HCT116 (cell line): Measurements from ENCODE around the gene CLEC16A. TPM values are rescaled to one million over a fixed set of nuclear protein-coding genes. Genes with fewer than 3 reads are reported as not detected.

Experiments
- ATAC-seq: fragments of 200-7000 bp; cut with Tn5 transposase; 2 replicates; pipeline ENCODE4 v1.9.1; 2020; ENCODE audit warnings: mild to moderate bottlenecking, moderate library complexity
- BruUV-seq: library from RNA; stranded (reverse); fragments of 400-500 nt; replicated peaks from 2 replicates; lab custom pipeline; 2021; lab: Mats Ljungman, UMichigan
- CTCF ChIA-PET: fragments of 300-600 bp; sonication (Branson Sonifier 250); formaldehyde crosslinking; loops from one replicate; lab custom pipeline; 2021; ENCODE audit warnings: antibody characterized with exemption; lab: Charles Lee
- POLR2A ChIA-PET: fragments of 300-600, 350-600 bp; sonication (Branson Sonifier 250); formaldehyde crosslinking; loops from one replicate; lab custom pipeline; 2021; ENCODE audit warnings: antibody characterized with exemption; lab: Charles Lee
- RAD21 ChIA-PET, 2 experiments: fragments of 300-600 bp; sonication (Branson Sonifier 250); formaldehyde crosslinking; loops; one replicate each; lab custom pipeline; 2023; ENCODE audit warnings: low total read pairs in 2 of 2; ENCODE audit not compliant: uncharacterized antibody in 2 of 2, unreplicated experiment in 2 of 2, low non-redundant PET in 1 of 2; lab: Charles Lee
- DNase-seq: peaks from one replicate; pipeline ENCODE4 v3.0.0-alpha.2; 2010; ENCODE audit warnings: low read depth, low spot score
- H2AFZ ChIP-seq: fragments of 200-600 bp; shearing (Covaris generic), sonication (generic); 2 replicates; pipeline ENCODE4 v1.6.1; 2017; ENCODE audit warnings: low read depth, mixed run types, mixed read lengths, antibody characterized with exemption, low read length; ENCODE audit not compliant: poor library complexity, severe bottlenecking
- H3K27ac ChIP-seq: 2 replicates; pipeline ENCODE4 v1.5.1; 2012; ENCODE audit warnings: low read depth, low read length
- H3K27me3 ChIP-seq: fragments of 200-600 bp; sonication (generic); 2 replicates; pipeline ENCODE4 v1.6.1; 2016; ENCODE audit warnings: mixed run types, low read length, mixed read lengths; ENCODE audit not compliant: insufficient read depth
- H3K36me3 ChIP-seq, 2 experiments: fragments of 200-500 bp in 1 of 2; fragments of 200-600 bp in 1 of 2; sonication (Bioruptor generic) in 1 of 2; sonication (generic) in 1 of 2; 2 replicates each; pipeline versions ENCODE4 v1.5.1 to v1.6.1; 2014 to 2016; ENCODE audit warnings: low read length in 2 of 2, inconsistent platforms in 1 of 2, mixed read lengths in 1 of 2, mixed run types in 1 of 2; ENCODE audit not compliant: insufficient read depth in 2 of 2, control insufficient read depth in 1 of 2
- H3K4me1 ChIP-seq, 2 experiments: fragments of 200-600 bp in 1 of 2; sonication (generic) in 1 of 2; 2 replicates each; pipeline versions ENCODE4 v1.5.1 to v1.6.1; 2012 to 2017; ENCODE audit warnings: low read length in 2 of 2, inconsistent platforms in 1 of 2, mild to moderate bottlenecking in 1 of 2, mixed read lengths in 1 of 2, mixed run types in 1 of 2, moderate library complexity in 1 of 2; ENCODE audit not compliant: insufficient read depth in 2 of 2, control insufficient read depth in 1 of 2
- H3K4me2 ChIP-seq: fragments of 200-600 bp; sonication (generic); 2 replicates; pipeline ENCODE4 v1.6.1; 2017; ENCODE audit warnings: mixed run types, low read length, mixed read lengths
- H3K4me3 ChIP-seq, 2 experiments: fragments of 200-600 bp in 1 of 2; sonication (generic) in 1 of 2; replicated peaks in 1 of 2; 2 replicates each; pipeline ENCODE4 v1.5.1; 2011 to 2016; ENCODE audit warnings: low read length in 2 of 2, control low read depth in 1 of 2, low read depth in 1 of 2, mild to moderate bottlenecking in 1 of 2, mixed read lengths in 1 of 2, mixed run types in 1 of 2
- H3K79me2 ChIP-seq: fragments of 200-600 bp; sonication (generic); 2 replicates; pipeline ENCODE4 v1.6.1; 2017; ENCODE audit warnings: mild to moderate bottlenecking, mixed run types, low read length, moderate library complexity, mixed read lengths; ENCODE audit not compliant: insufficient read depth
- H3K9ac ChIP-seq: fragments of 200-600 bp; sonication (generic); 2 replicates; pipeline ENCODE4 v1.6.1; 2016; ENCODE audit warnings: low read length, mixed read lengths
- H3K9me2 ChIP-seq: fragments of 200-600 bp; sonication (generic), shearing (Covaris generic); 2 replicates; pipeline ENCODE4 v1.6.1; 2017; ENCODE audit warnings: mixed run types, mild to moderate bottlenecking, moderate library complexity; ENCODE audit not compliant: insufficient read depth
- H3K9me3 ChIP-seq, 2 experiments: fragments of 200-500 bp in 1 of 2; fragments of 200-600 bp in 1 of 2; sonication (Bioruptor generic) in 1 of 2; sonication (generic) in 1 of 2; 2 replicates each; pipeline ENCODE4 v1.6.1; 2014 to 2017; ENCODE audit warnings: low read length in 2 of 2, mixed read lengths in 2 of 2, inconsistent platforms in 1 of 2, low read depth in 1 of 2, mild to moderate bottlenecking in 1 of 2, mixed run types in 1 of 2, moderate library complexity in 1 of 2; ENCODE audit not compliant: control insufficient read depth in 1 of 2, insufficient read depth in 1 of 2
- H4K20me1 ChIP-seq: fragments of 200-600 bp; sonication (generic), shearing (Covaris generic); 2 replicates; pipeline ENCODE4 v1.6.1; 2017; ENCODE audit warnings: mixed run types, mild to moderate bottlenecking, moderate library complexity; ENCODE audit not compliant: insufficient read depth
- CEBPB ChIP-seq: IDR thresholded peaks from 2 replicates; pipeline ENCODE4 v1.6.1; 2012; ENCODE audit warnings: low read depth
- EGR1 ChIP-seq: IDR thresholded peaks from 2 replicates; pipeline ENCODE4 v1.6.1; 2012; ENCODE audit warnings: low read depth
- ELF1 ChIP-seq: IDR thresholded peaks from 2 replicates; pipeline ENCODE4 v1.6.1; 2012; ENCODE audit warnings: low read depth, borderline replicate concordance
- EZH2phosphoT487 ChIP-seq: fragments of 200-600 bp; IDR thresholded peaks from 2 replicates; pipeline ENCODE4 v1.6.1; 2018; ENCODE audit warnings: antibody characterized with exemption, borderline replicate concordance
- JUND ChIP-seq: IDR thresholded peaks from 2 replicates; pipeline ENCODE4 v1.6.1; 2012
- POLR2A ChIP-seq: IDR thresholded peaks from 2 replicates; pipeline ENCODE4 v1.7.0; 2011; ENCODE audit warnings: borderline replicate concordance; ENCODE audit not compliant: insufficient read depth, insufficient read length; ENCODE audit errors: extremely low read depth
- POLR2AphosphoS5 ChIP-seq: IDR thresholded peaks from 2 replicates; pipeline ENCODE4 v1.6.1; 2011; ENCODE audit warnings: mild to moderate bottlenecking, low read depth, low read length, moderate library complexity
- SIN3A ChIP-seq: IDR thresholded peaks from 2 replicates; pipeline ENCODE4 v1.6.1; 2012; ENCODE audit warnings: low read depth
- TCF7L2 ChIP-seq: IDR thresholded peaks from 2 replicates; pipeline ENCODE4 v1.7.0; 2011; ENCODE audit warnings: borderline replicate concordance, inconsistent platforms; ENCODE audit not compliant: insufficient read depth, insufficient read length; ENCODE audit errors: extremely low read depth
- intact Hi-C: fragments of 100-400 bp; cut with micrococcal nuclease; formaldehyde crosslinking; loops from 2 replicates; pipeline ENCODE4 v1.10.0; 2022
- total RNA-seq: library from RNA; stranded (reverse); gene quantifications from one replicate; pipeline ENCODE4 v1.2.1, GENCODE V29; 2021; ENCODE audit not compliant: unreplicated experiment
- TF ChIP-seq, protein P1 (sequence below), 3 experiments: fragments of 200-600 bp in 1 of 3; sonication (generic) in 1 of 3; IDR thresholded peaks in 2 of 3; conservative IDR thresholded peaks in 1 of 3; 2 replicates each; pipeline ENCODE4 v1.5.1; 2012 to 2017; ENCODE audit warnings: low read depth in 2 of 3, low read length in 2 of 3, antibody characterized with exemption in 1 of 3, borderline replicate concordance in 1 of 3, control low read depth in 1 of 3, mild to moderate bottlenecking in 1 of 3, mixed read lengths in 1 of 3, mixed run types in 1 of 3, moderate library complexity in 1 of 3; ENCODE audit not compliant: insufficient read depth in 1 of 3
- TF ChIP-seq, protein P2 (sequence below): IDR thresholded peaks from 2 replicates; pipeline ENCODE4 v1.6.1; 2012

The CLEC16A gene
- total RNA-seq, 1 experiment from 2014 or later = 18.0 TPM

GRCh38 chr16:10907757-10908045 lies 36.7 kb upstream of the CLEC16A start (continued):
- TF ChIP-seq, protein P1, sequence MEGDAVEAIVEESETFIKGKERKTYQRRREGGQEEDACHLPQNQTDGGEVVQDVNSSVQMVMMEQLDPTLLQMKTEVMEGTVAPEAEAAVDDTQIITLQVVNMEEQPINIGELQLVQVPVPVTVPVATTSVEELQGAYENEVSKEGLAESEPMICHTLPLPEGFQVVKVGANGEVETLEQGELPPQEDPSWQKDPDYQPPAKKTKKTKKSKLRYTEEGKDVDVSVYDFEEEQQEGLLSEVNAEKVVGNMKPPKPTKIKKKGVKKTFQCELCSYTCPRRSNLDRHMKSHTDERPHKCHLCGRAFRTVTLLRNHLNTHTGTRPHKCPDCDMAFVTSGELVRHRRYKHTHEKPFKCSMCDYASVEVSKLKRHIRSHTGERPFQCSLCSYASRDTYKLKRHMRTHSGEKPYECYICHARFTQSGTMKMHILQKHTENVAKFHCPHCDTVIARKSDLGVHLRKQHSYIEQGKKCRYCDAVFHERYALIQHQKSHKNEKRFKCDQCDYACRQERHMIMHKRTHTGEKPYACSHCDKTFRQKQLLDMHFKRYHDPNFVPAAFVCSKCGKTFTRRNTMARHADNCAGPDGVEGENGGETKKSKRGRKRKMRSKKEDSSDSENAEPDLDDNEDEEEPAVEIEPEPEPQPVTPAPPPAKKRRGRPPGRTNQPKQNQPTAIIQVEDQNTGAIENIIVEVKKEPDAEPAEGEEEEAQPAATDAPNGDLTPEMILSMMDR (IDR thresholded peaks at IDR 0.05 in 2 of 3, conservative IDR thresholded peaks at IDR 0.05 in 1 of 3; ENCODE audit: borderline replicate concordance in 1 of 3, insufficient read depth in 1 of 3, low read depth in 2 of 3, low read length in 2 of 3) = no peak
- TF ChIP-seq CEBPB = no peak
- TF ChIP-seq POLR2A = no peak
- no peak for TF ChIP-seq ELF1
- TF ChIP-seq JUND = no peak

GRCh38 chr16:10911267-10911666 lies 33.1 kb upstream of the CLEC16A start:
- Histone ChIP-seq H3K36me3 (no peaks in the 10 kb centered on the region), H2AFZ (no peak overlapping the region), H3K4me3 (no peak overlapping the region), H4K20me1 (no peaks in the 10 kb centered on the region), H3K27ac (no peak overlapping the region), H3K9me3 (no peaks in the 10 kb centered on the region), H3K4me1 (no peaks in the 10 kb centered on the region), H3K4me2 (no peak overlapping the region), H3K79me2 (no peaks in the 10 kb centered on the region), H3K27me3 (peaks cover 12% of the 10 kb centered on the region; the same call in 1 of the 2 replicates), H3K9me2 (no peaks in the 10 kb centered on the region), H3K9ac (no peak overlapping the region)
- CTCF ChIA-PET = interaction anchor here (2.5 kb wide), 1 partner anchor 8 kb away, joined by 10 read pairs; no protein-coding TSS in a partner anchor
- POLR2A ChIA-PET = no interaction called here
- TF ChIP-seq SIN3A = no peak
- TF ChIP-seq EGR1 = no peak
- intact Hi-C loops = loop anchor here (10.0 kb wide), 1 partner anchor 106 kb away; no protein-coding TSS in a partner anchor
- BruUV-seq = no TSS peak
- DNase-seq = no peak
- ATAC-seq = no peak
- RAD21 ChIA-PET = no interaction called here

DNA sequence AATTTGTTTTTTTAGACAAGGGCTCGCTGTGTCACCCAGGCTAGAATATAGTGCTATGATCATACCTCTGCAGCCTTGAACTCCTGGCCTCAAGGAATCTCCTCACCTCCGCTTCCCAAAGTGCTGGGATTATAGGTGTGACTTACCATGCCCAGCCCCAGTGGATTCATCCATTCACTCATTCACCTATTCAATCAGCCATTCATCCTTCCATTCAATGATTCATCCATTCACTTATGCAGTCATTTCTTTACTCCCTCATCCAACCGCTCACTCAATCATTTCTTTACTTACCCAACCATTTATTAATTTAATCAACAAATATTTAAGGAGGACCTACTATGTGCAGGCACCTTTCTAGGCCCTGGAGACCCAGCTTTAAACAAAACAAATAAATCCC lies 27.8 kb upstream of the CLEC16A start:
- no peak overlapping the region for H3K9ac ChIP-seq
- H3K4me2 ChIP-seq = no peak overlapping the region
- no peaks in the 10 kb centered on the region for H3K36me3 ChIP-seq
- TF ChIP-seq POLR2A (no peak), EZH2phosphoT487 (no peak), TCF7L2 (no peak), POLR2AphosphoS5 (no peak), SIN3A (no peak), CEBPB (no peak)
- TF ChIP-seq, protein P2, sequence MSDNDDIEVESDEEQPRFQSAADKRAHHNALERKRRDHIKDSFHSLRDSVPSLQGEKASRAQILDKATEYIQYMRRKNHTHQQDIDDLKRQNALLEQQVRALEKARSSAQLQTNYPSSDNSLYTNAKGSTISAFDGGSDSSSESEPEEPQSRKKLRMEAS = no peak
- H3K79me2 ChIP-seq = no peaks in the 10 kb centered on the region
- POLR2A ChIA-PET = no interaction called here
- no peaks in the 10 kb centered on the region for H4K20me1 ChIP-seq
- no peaks in the 10 kb centered on the region for H3K27me3 ChIP-seq
- intact Hi-C loops = loop anchor here (5.0 to 10.0 kb wide), 4 partner anchors 112 to 659 kb away; partner anchors contain the start of gene EMP2
- H2AFZ ChIP-seq = no peak overlapping the region
- no peaks in the 10 kb centered on the region for H3K9me2 ChIP-seq
- H3K27ac ChIP-seq = no peak overlapping the region
- CTCF ChIA-PET = no interaction called here
- H3K4me1 ChIP-seq = peaks cover 7 to 13% of the 10 kb centered on the region in 2 experiments; a peak in 3 of 4 replicates
- DNase-seq = no peak
- no peak overlapping the region for H3K4me3 ChIP-seq
- H3K9me3 ChIP-seq = no peaks in the 10 kb centered on the region
- no peak for ATAC-seq
- RAD21 ChIA-PET = no interaction called here
- BruUV-seq = no TSS peak
